Measurements from ENCODE around the gene CACNA2D3.

- TF ChIP-seq CTCF (IDR thresholded peaks at IDR 0.05; ENCODE audit: insufficient read depth, low read depth, low read length) (no peak), EZH2 (IDR thresholded peaks at IDR 0.05; ENCODE audit: insufficient read depth, low read length) (no peak)
These were observed 793.6 kb downstream of the CACNA2D3 start for GRCh38 chr3:54915976-54916375.
